PFSK-1 (cell line): ENCODE results near the gene TTC23L.

ENCODE experiments used
- FOXP2 ChIP-seq: optimal IDR thresholded peaks from 2 replicates; pipeline ENCODE3; 2011; ENCODE audit warnings: borderline replicate concordance, control low read depth, inconsistent platforms; ENCODE audit not compliant: insufficient read depth; ENCODE audit errors: extremely low read length, extremely low read depth
- POLR2AphosphoS5 ChIP-seq: IDR thresholded peaks from 2 replicates; pipeline ENCODE4 v1.6.1; 2012; ENCODE audit warnings: low read depth, mild to moderate bottlenecking, control low read depth, low read length, moderate library complexity
- SIN3A ChIP-seq: IDR thresholded peaks from 2 replicates; pipeline ENCODE4 v1.6.1; 2012; ENCODE audit warnings: mild to moderate bottlenecking, low read length, moderate library complexity, borderline replicate concordance; ENCODE audit not compliant: insufficient read depth
- TAF1 ChIP-seq: IDR thresholded peaks from 2 replicates; pipeline ENCODE4 v1.6.1; 2012; ENCODE audit warnings: low read length, control low read depth, borderline replicate concordance; ENCODE audit not compliant: insufficient read depth
- TF ChIP-seq, protein P1 (sequence below), 2 experiments: IDR thresholded peaks; 2 replicates each; pipeline versions ENCODE4 v1.6.1 to v1.8.0; 2011 to 2012; ENCODE audit warnings: low read depth in 2 of 2, low read length in 2 of 2, control low read depth in 1 of 2, inconsistent platforms in 1 of 2, mild to moderate bottlenecking in 1 of 2, moderate library complexity in 1 of 2; ENCODE audit not compliant: insufficient read depth in 1 of 2

DNA sequence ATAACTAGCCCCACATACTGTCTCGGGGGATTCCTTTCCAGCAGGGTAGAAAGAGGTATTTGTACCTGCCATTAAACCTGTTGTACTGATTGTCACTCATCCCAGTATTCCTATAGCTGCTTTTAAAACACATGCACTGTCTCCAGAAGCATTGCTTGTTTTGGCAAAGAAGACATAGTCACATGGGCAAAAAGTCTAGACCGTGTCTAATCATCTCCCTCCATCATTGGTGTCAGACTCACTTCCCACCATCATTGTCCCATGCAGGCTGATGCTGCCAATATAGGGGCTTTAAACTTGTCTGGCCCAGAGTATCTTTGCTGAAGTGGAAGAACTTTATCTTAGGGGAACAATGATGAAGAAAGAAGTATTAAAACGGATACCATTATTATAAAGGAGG is 103.0 kb downstream of the TTC23L start:
- TF ChIP-seq SIN3A: no peak
- TF ChIP-seq POLR2AphosphoS5: no peak
- TF ChIP-seq TAF1: no peak
- TF ChIP-seq, protein P1, sequence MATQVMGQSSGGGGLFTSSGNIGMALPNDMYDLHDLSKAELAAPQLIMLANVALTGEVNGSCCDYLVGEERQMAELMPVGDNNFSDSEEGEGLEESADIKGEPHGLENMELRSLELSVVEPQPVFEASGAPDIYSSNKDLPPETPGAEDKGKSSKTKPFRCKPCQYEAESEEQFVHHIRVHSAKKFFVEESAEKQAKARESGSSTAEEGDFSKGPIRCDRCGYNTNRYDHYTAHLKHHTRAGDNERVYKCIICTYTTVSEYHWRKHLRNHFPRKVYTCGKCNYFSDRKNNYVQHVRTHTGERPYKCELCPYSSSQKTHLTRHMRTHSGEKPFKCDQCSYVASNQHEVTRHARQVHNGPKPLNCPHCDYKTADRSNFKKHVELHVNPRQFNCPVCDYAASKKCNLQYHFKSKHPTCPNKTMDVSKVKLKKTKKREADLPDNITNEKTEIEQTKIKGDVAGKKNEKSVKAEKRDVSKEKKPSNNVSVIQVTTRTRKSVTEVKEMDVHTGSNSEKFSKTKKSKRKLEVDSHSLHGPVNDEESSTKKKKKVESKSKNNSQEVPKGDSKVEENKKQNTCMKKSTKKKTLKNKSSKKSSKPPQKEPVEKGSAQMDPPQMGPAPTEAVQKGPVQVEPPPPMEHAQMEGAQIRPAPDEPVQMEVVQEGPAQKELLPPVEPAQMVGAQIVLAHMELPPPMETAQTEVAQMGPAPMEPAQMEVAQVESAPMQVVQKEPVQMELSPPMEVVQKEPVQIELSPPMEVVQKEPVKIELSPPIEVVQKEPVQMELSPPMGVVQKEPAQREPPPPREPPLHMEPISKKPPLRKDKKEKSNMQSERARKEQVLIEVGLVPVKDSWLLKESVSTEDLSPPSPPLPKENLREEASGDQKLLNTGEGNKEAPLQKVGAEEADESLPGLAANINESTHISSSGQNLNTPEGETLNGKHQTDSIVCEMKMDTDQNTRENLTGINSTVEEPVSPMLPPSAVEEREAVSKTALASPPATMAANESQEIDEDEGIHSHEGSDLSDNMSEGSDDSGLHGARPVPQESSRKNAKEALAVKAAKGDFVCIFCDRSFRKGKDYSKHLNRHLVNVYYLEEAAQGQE (IDR thresholded peaks at IDR 0.05; ENCODE audit: insufficient read depth in 1 of 2, low read depth in 2 of 2, low read length in 2 of 2): no peak
- TF ChIP-seq FOXP2: no peak
